HL-60/S4 treated with retinoic acid at 250 ng/mL for 4 days and 3 days (cell line): ENCODE measurements around the gene PAGE3.

Experiments used
- in situ Hi-C: fragments of 300-500 bp; cut with MboI; formaldehyde crosslinking; loops from 2 replicates; pipeline ENCODE4 v1.7.0; 2022; ENCODE audit warnings: low sequenced_read_pairs

PAGE3 gene

GRCh38 chrX:55264816-55265215 is at the start of gene PAGE3:
TSS of gene PAGE3 (minus strand) at chrX:55264916. CDS start at chrX:55263903, 1,013 bp downstream.
- in situ Hi-C loops: no loop called here

- in situ Hi-C loops: no loop called here
Measured at GRCh38 chrX:55312655-55313054, 47.9 kb upstream of the PAGE3 start.

GRCh38 chrX:55290963-55291362 is 26.2 kb upstream of the PAGE3 start:
- in situ Hi-C loops: no loop called here

GRCh38 chrX:55279832-55280231 is 15.1 kb upstream of the PAGE3 start:
- in situ Hi-C loops: no loop called here

- in situ Hi-C loops: no loop called here
Measured at GRCh38 chrX:55260806-55261205, 3.9 kb downstream of the PAGE3 start.

GRCh38 chrX:55253528-55253927 is 11.2 kb downstream of the PAGE3 start:
- in situ Hi-C loops: no loop called here

- in situ Hi-C loops: no loop called here
Measured at GRCh38 chrX:55240788-55241340, 23.9 kb downstream of the PAGE3 start.

GRCh38 chrX:55220119-55220794 is 44.5 kb downstream of the PAGE3 start, which contains the start of gene PAGE5:
TSS of gene PAGE5 (plus strand) at chrX:55220346. CDS start at chrX:55221383, 1,037 bp downstream.
- in situ Hi-C loops: no loop called here

- in situ Hi-C loops: no loop called here
Measured at GRCh38 chrX:55213381-55213780, 51.3 kb downstream of the PAGE3 start.

GRCh38 chrX:55210931-55211677 is 53.6 kb downstream of the PAGE3 start:
- in situ Hi-C loops: no loop called here
